Panc1 (cell line): ENCODE data around the gene ZBED4.

Experiments used
- CTCF ChIP-seq: fragments of 450-650 bp; IDR thresholded peaks from 2 replicates; pipeline ENCODE4 v1.5.1; 2017; ENCODE audit warnings: mild to moderate bottlenecking
- POLR2AphosphoS5 ChIP-seq: IDR thresholded peaks from 2 replicates; pipeline ENCODE4 v1.6.1; 2012; ENCODE audit warnings: mild to moderate bottlenecking, low read depth, low read length, moderate library complexity
- SIN3A ChIP-seq: IDR thresholded peaks from 2 replicates; pipeline ENCODE4 v1.6.1; 2012; ENCODE audit warnings: low read depth, mild to moderate bottlenecking, low read length, moderate library complexity, borderline replicate concordance; ENCODE audit not compliant: insufficient read depth
- TCF7L2 ChIP-seq: IDR thresholded peaks from 2 replicates; pipeline ENCODE4 v1.6.1; 2011; ENCODE audit warnings: mild to moderate bottlenecking, low read depth, low read length, inconsistent platforms

- TF ChIP-seq CTCF (no peak), SIN3A (no peak), POLR2AphosphoS5 (no peak), TCF7L2 (no peak)
Measured at GRCh38 chr22:49928555-49929210, 75.0 kb downstream of the ZBED4 start.
